ENCODE measurements around the gene TBXA2R. TPM values are rescaled to one million over a fixed set of nuclear protein-coding genes. Genes with fewer than 3 reads are reported as not detected.

Gene TBXA2R
- total and polyA plus RNA-seq, 2 donors (not counting 3 experiments of a cell fraction or from before 2014, with no cell fraction given), result 2.4 to 2.9 TPM

- no peak overlapping the region for H3K9ac ChIP-seq (replicated peaks; ENCODE audit: extremely low read depth, insufficient read depth, low read length)
Measured at GRCh38 chr19:3619631-3620012, 12.9 kb upstream of the TBXA2R start.

More at GRCh38 chr19:3619631-3620012, 12.9 kb upstream of the TBXA2R start:
- Histone ChIP-seq H4K20me1 (replicated peaks; ENCODE audit: control insufficient read depth, extremely low read depth, insufficient read depth, low read length) (no peaks in the 10 kb centered on the region), H3K4me3 (replicated peaks in 1 of 3; ENCODE audit: insufficient read depth in 1 of 3, low read depth in 1 of 3, low read length in 3 of 3) (no peak overlapping the region), H3K36me3 (ENCODE audit: control insufficient read depth in 2 of 2, extremely low read depth in 1 of 2, insufficient read depth in 2 of 2, low read length in 2 of 2) (peaks cover 0 to 25% of the 10 kb centered on the region in 2 experiments), H3K9me1 (replicated peaks; ENCODE audit: control insufficient read depth, extremely low read depth, insufficient read depth, low read length) (no peaks in the 10 kb centered on the region), H3K79me2 (ENCODE audit: control insufficient read depth, insufficient read depth, low read length) (no peaks in the 10 kb centered on the region), H2AFZ (ENCODE audit: low read depth, low read length) (no peak overlapping the region), H3K4me2 (ENCODE audit: insufficient read depth, low read length) (no peak overlapping the region), H3K27me3 (ENCODE audit: control insufficient read depth in 2 of 2, insufficient read depth in 2 of 2, low read length in 2 of 2) (no peaks in the 10 kb centered on the region), H3K4me1 (ENCODE audit: control insufficient read depth, extremely low read depth, insufficient read depth, low read length) (no peaks in the 10 kb centered on the region), H3K27ac (ENCODE audit: insufficient read depth, low read depth, low read length) (no peak overlapping the region), H3K9me3 (replicated peaks; ENCODE audit: control insufficient read depth, insufficient read depth, low read length) (no peaks in the 10 kb centered on the region)
- TF ChIP-seq POLR2AphosphoS5 (IDR thresholded peaks at IDR 0.05; ENCODE audit: insufficient read depth, low read depth, low read length) (no peak), GATA2 (IDR thresholded peaks at IDR 0.05; ENCODE audit: insufficient read depth, insufficient read length, low read depth, low read length) (no peak), EZH2 (IDR thresholded peaks at IDR 0.05; ENCODE audit: borderline replicate concordance, low read depth, low read length, severe bottlenecking) (no peak), POLR2A (IDR thresholded peaks at IDR 0.05; ENCODE audit: low read depth, low read length) (no peak), MYC (IDR thresholded peaks at IDR 0.05; ENCODE audit: low read depth, low read length) (no peak), MAX (IDR thresholded peaks at IDR 0.05; ENCODE audit: insufficient read depth, insufficient read length) (no peak), CTCF (IDR thresholded peaks at IDR 0.05; ENCODE audit: extremely low read depth in 1 of 2, insufficient read depth in 1 of 2, low read depth in 1 of 2, low read length in 2 of 2) (no peak), JUN (IDR thresholded peaks at IDR 0.05; ENCODE audit: borderline replicate concordance, insufficient read depth, insufficient read length, low read depth) (no peak), FOS (IDR thresholded peaks at IDR 0.05; ENCODE audit: borderline replicate concordance, insufficient read depth, low read length) (no peak)
- intact Hi-C loops (cut with micrococcal nuclease), result loop anchor here (10.0 kb wide), 1 partner anchor 85 kb away; the partner anchor contains the start of genes PIP5K1C and TJP3
- DNase-seq (ENCODE audit: low read depth, low spot score) (no peak), FAIRE-seq (no peak)
- ChIA-PET CTCF (interaction anchor here (0.8 to 2.1 kb wide), 5 partner anchors 12 to 75 kb away, joined by 3 to 13 read pairs (median 5); partner anchors contain the start of gene GIPC3), POLR2A (no interaction called here)
- dilution Hi-C loops (cut with MboI; ENCODE audit: extremely low pct_ligation_motif_present, low sequenced_read_pairs), result no loop called here
- BruUV-seq (replicated peaks), result no TSS peak

All from endothelial cell of umbilical vein (primary cell).